Brain microvascular endothelial cell (primary cell): ENCODE measurements around the gene RHOV.
"Not testable (repeated sequence)": the region's sequence is repeated elsewhere in the genome, so short reads cannot be mapped to it uniquely, and the experiment has no call there.

Source experiments
- DNase-seq: peaks from one replicate; pipeline ENCODE4 v3.0.0-alpha.2; 2020
- H3K27ac ChIP-seq: fragments of 250-450 bp; sonication (Bioruptor Pico); 2 replicates; pipeline ENCODE4 v1.5.1; 2020; ENCODE audit warnings: mild to moderate bottlenecking, moderate library complexity
- H3K27me3 ChIP-seq: fragments of 250-450 bp; sonication (Bioruptor Pico); replicated peaks from 2 replicates; pipeline ENCODE4 v1.5.1; 2020; ENCODE audit warnings: mild to moderate bottlenecking
- H3K36me3 ChIP-seq: fragments of 250-450 bp; sonication (Bioruptor Pico); replicated peaks from 2 replicates; pipeline ENCODE4 v1.5.1; 2020; ENCODE audit warnings: mild to moderate bottlenecking
- H3K4me3 ChIP-seq: 2 replicates; pipeline ENCODE4 v1.5.1; 2011; ENCODE audit warnings: low read depth, mild to moderate bottlenecking, control low read depth, low read length, moderate library complexity
- in situ Hi-C: cut with HindIII; loops from 2 replicates; pipeline ENCODE4 v1.10.0; 2017; ENCODE audit warnings: low sequenced_read_pairs, low pct_ligation_motif_present
- TF ChIP-seq, protein P1 (sequence below): IDR thresholded peaks from 2 replicates; pipeline ENCODE4 v1.5.1; 2011; ENCODE audit warnings: low read depth, mild to moderate bottlenecking, moderate library complexity, low read length, control low read depth, inconsistent platforms; ENCODE audit errors: missing control alignments

The RHOV gene

DNA sequence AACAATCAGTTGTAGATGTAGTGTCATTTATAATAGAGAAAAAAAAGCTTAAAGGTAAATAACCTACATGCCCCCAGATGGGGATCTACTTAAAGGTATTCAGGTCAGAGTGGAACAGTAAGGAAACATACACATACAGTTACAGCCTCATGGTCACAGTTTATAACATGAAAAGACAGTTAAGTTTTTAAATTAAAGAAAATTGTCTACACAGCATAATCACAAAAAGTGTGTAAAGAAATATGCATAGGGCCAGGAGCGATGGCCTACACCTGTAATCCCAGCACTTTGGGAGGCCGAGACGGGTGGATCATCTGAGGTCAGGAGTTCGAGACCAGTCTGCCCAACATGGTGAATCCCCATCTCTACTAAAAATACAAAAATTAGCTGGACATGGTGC lies 6.8 kb downstream of the RHOV start:
- in situ Hi-C loops: no loop called here
- no peaks in the 10 kb centered on the region for H3K27me3 ChIP-seq
- H3K36me3 ChIP-seq: no peaks in the 10 kb centered on the region
- TF ChIP-seq, protein P1, sequence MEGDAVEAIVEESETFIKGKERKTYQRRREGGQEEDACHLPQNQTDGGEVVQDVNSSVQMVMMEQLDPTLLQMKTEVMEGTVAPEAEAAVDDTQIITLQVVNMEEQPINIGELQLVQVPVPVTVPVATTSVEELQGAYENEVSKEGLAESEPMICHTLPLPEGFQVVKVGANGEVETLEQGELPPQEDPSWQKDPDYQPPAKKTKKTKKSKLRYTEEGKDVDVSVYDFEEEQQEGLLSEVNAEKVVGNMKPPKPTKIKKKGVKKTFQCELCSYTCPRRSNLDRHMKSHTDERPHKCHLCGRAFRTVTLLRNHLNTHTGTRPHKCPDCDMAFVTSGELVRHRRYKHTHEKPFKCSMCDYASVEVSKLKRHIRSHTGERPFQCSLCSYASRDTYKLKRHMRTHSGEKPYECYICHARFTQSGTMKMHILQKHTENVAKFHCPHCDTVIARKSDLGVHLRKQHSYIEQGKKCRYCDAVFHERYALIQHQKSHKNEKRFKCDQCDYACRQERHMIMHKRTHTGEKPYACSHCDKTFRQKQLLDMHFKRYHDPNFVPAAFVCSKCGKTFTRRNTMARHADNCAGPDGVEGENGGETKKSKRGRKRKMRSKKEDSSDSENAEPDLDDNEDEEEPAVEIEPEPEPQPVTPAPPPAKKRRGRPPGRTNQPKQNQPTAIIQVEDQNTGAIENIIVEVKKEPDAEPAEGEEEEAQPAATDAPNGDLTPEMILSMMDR: no peak
- DNase-seq: no peak
- no peak overlapping the region for H3K4me3 ChIP-seq
- H3K27ac ChIP-seq: no peak overlapping the region

- Histone ChIP-seq H3K36me3 (no peaks in the 10 kb centered on the region), H3K27me3 (no peaks in the 10 kb centered on the region), H3K4me3 (no peak overlapping the region), H3K27ac (no peak overlapping the region)
- no peak for DNase-seq
- in situ Hi-C loops: no loop called here
- TF ChIP-seq, protein P1: no peak
These were observed 10.3 kb downstream of the RHOV start for GRCh38 chr15:40863660-40864270.

DNA sequence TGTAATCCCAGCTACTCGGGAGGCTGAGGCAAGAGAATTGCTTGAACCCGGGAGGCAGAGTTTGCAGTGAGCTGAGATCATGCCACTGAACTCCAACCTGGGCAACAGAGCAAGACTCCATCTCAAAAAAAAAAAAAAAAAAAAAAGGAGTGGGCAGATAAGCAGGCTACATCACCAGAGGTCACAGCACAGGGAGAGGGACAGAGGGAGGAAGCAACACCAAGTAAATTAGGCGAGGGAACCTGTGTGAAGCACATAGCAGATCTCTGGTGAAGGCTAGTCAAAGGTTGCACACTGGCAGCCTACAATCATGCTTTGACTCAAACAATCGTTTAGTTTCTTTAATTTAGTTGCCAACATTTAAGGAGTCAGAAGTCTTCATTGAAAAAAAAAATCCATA lies 12.9 kb downstream of the RHOV start:
- H3K36me3 ChIP-seq, DNase-seq, H3K27ac ChIP-seq, H3K27me3 ChIP-seq, H3K4me3 ChIP-seq, in situ Hi-C loops: not testable (repeated sequence)

- TF ChIP-seq, protein P1: peak; percentile 93
- no peak overlapping the region for H3K4me3 ChIP-seq
- H3K27me3 ChIP-seq: no peaks in the 10 kb centered on the region
- H3K27ac ChIP-seq: no peak overlapping the region
- in situ Hi-C loops: no loop called here
- peak; percentile 74 for DNase-seq
- H3K36me3 ChIP-seq: no peaks in the 10 kb centered on the region
These were observed 14.7 kb downstream of the RHOV start for GRCh38 chr15:40859206-40859851.

DNA sequence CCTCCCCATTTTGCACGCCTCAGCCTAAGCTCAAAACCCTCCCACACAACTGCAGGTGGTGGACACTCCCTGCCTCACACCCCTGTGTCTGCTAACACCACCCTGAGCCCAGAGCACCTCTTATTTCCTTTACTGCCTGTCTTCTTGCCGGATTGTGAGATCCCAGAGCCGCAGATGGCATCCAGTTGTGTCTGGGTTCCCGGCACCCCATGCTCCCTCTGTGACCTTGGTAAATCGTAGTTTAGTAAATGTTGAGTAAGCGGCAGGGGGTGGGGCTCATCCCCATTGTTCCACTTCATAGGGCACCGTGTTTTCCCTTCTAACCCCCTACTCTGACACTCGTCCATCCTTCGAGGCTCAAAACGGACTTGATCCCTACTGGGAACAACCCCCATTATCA lies 15.3 kb downstream of the RHOV start:
- Histone ChIP-seq H3K4me3 (no peak overlapping the region), H3K27ac (no peak overlapping the region), H3K27me3 (no peaks in the 10 kb centered on the region), H3K36me3 (no peaks in the 10 kb centered on the region)
- in situ Hi-C loops: no loop called here
- no peak for DNase-seq
- TF ChIP-seq, protein P1: no peak

DNA sequence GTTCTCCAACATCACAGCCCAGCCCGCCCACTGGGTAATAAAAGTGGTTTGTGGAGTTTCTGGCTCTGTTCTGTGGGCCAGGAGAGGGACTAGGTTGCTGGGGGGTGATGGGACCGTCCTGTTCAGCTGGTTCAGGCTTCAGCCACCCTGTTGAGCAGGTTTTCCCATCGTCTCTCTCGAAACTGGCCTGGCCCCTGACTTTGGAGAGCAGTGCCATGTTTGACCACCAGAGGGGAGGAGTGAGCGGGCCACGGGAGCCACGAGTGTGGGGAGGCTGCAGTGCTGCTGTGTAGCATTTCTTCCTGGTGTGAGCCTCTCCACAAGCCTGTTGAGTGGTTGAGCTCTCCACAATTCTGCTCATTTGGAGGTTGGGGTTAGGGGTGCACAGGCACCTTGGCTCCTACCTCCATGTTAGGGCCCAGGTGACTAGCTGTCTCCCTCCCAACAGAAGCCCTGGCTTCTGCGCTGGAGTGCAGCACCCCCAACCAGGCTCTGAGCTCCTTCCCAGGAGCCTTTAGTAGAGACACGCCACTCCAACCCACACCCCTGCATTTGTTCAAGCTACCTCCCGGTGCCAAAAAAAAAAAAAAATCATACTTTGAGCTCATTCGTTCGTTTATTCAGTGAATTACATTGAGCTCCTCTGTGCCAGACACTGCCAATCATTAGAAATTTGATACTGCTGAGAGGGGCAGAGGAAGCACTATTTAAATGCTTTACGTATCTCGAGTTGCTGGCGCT lies 16.3 kb downstream of the RHOV start:
- peak; percentile 60 for DNase-seq
- no peak overlapping the region for H3K4me3 ChIP-seq

More for the DNA sequence above, 16.3 kb downstream of the RHOV start:
- no peaks in the 10 kb centered on the region for H3K36me3 ChIP-seq
- in situ Hi-C loops: no loop called here
- no peak overlapping the region for H3K27ac ChIP-seq
- TF ChIP-seq, protein P1: peak; percentile 99
- H3K27me3 ChIP-seq: no peaks in the 10 kb centered on the region
